ENCODE results near the gene SNAI3. TPM values are rescaled to one million over a fixed set of nuclear protein-coding genes. Genes with fewer than 3 reads are reported as not detected.

The SNAI3 gene
- total and polyA plus RNA-seq, 9 of the 15 experiments (the other 6 are each of a cell fraction or from before 2014, with no cell fraction given): 0.04 to 4.1 (median 0.80) TPM; not detected in 1

DNA sequence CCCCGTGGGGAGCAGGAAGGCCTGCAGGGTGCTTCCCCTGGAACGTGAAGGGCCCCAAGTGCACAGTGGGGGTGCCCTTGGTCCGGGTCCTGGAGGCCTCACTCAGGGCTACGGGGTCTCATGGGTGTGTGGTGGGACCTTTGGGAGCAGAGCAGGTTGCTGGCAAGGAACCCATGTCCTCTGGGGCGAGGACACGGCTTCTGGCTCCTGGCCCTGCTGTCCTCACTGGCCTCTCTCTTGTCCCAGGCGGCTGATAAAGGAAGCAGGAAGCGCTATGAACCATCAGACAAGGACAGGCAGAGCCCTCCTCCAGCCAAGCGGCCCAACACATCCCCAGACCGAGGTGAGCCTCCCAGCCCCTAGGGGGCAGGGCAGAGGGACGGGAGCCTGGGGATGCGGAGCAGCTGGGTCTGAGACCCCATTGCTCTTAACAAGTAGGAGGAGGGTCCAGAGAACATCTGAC lies 57.8 kb downstream of the SNAI3 start (continued):
- TF ChIP-seq, protein P1, sequence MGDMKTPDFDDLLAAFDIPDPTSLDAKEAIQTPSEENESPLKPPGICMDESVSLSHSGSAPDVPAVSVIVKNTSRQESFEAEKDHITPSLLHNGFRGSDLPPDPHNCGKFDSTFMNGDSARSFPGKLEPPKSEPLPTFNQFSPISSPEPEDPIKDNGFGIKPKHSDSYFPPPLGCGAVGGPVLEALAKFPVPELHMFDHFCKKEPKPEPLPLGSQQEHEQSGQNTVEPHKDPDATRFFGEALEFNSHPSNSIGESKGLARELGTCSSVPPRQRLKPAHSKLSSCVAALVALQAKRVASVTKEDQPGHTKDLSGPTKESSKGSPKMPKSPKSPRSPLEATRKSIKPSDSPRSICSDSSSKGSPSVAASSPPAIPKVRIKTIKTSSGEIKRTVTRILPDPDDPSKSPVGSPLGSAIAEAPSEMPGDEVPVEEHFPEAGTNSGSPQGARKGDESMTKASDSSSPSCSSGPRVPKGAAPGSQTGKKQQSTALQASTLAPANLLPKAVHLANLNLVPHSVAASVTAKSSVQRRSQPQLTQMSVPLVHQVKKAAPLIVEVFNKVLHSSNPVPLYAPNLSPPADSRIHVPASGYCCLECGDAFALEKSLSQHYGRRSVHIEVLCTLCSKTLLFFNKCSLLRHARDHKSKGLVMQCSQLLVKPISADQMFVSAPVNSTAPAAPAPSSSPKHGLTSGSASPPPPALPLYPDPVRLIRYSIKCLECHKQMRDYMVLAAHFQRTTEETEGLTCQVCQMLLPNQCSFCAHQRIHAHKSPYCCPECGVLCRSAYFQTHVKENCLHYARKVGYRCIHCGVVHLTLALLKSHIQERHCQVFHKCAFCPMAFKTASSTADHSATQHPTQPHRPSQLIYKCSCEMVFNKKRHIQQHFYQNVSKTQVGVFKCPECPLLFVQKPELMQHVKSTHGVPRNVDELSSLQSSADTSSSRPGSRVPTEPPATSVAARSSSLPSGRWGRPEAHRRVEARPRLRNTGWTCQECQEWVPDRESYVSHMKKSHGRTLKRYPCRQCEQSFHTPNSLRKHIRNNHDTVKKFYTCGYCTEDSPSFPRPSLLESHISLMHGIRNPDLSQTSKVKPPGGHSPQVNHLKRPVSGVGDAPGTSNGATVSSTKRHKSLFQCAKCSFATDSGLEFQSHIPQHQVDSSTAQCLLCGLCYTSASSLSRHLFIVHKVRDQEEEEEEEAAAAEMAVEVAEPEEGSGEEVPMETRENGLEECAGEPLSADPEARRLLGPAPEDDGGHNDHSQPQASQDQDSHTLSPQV (IDR thresholded peaks at IDR 0.05): peak; percentile 70; the same call in 1 of the 2 replicates
- TF ChIP-seq TAF1 (IDR thresholded peaks at IDR 0.05; ENCODE audit: control insufficient read depth, extremely low read depth, insufficient read depth, low read length, severe bottlenecking) (peak; percentile 12), TBL1XR1 (IDR thresholded peaks at IDR 0.05; ENCODE audit: low read length in 2 of 2) (peak in 1 of 2 experiments; percentile 49; a peak in 1 of 4 replicates), RAD51 (IDR thresholded peaks at IDR 0.05; ENCODE audit: borderline replicate concordance, low read depth) (no peak), ZNF282 (CRISPR knock-in tag; IDR thresholded peaks at IDR 0.05) (no peak), CHD2 (IDR thresholded peaks at IDR 0.05; ENCODE audit: low read depth, low read length) (no peak), PYGO2 (tag; IDR thresholded peaks at IDR 0.05) (no peak), BRCA1 (IDR thresholded peaks at IDR 0.05) (no peak), BRCA1 (CRISPR knock-in tag; IDR thresholded peaks at IDR 0.05) (0 out of 2 replicates have a peak, but pooled peaks have one; percentile 73), NFXL1 (CRISPR knock-in tag; IDR thresholded peaks at IDR 0.05) (no peak), SMARCB1 (IDR thresholded peaks at IDR 0.05; ENCODE audit: insufficient read length, low read depth) (no peak), FOXK2 (conservative IDR thresholded peaks at IDR 0.05 in 1 of 2, IDR thresholded peaks at IDR 0.05 in 1 of 2; ENCODE audit: low read depth in 2 of 2) (no peak; a peak in 1 of 4 replicates), MYBL2 (IDR thresholded peaks at IDR 0.05; ENCODE audit: low read depth) (no peak), MYBL2 (CRISPR knock-in tag; IDR thresholded peaks at IDR 0.05; ENCODE audit: borderline replicate concordance) (no peak), MYC (IDR thresholded peaks at IDR 0.05; ENCODE audit: low read depth, low read length) (peak; percentile 59), MYC (CRISPR knock-in tag; IDR thresholded peaks at IDR 0.05; ENCODE audit: borderline replicate concordance, low read depth) (no peak)
- TF ChIP-seq, protein P2, sequence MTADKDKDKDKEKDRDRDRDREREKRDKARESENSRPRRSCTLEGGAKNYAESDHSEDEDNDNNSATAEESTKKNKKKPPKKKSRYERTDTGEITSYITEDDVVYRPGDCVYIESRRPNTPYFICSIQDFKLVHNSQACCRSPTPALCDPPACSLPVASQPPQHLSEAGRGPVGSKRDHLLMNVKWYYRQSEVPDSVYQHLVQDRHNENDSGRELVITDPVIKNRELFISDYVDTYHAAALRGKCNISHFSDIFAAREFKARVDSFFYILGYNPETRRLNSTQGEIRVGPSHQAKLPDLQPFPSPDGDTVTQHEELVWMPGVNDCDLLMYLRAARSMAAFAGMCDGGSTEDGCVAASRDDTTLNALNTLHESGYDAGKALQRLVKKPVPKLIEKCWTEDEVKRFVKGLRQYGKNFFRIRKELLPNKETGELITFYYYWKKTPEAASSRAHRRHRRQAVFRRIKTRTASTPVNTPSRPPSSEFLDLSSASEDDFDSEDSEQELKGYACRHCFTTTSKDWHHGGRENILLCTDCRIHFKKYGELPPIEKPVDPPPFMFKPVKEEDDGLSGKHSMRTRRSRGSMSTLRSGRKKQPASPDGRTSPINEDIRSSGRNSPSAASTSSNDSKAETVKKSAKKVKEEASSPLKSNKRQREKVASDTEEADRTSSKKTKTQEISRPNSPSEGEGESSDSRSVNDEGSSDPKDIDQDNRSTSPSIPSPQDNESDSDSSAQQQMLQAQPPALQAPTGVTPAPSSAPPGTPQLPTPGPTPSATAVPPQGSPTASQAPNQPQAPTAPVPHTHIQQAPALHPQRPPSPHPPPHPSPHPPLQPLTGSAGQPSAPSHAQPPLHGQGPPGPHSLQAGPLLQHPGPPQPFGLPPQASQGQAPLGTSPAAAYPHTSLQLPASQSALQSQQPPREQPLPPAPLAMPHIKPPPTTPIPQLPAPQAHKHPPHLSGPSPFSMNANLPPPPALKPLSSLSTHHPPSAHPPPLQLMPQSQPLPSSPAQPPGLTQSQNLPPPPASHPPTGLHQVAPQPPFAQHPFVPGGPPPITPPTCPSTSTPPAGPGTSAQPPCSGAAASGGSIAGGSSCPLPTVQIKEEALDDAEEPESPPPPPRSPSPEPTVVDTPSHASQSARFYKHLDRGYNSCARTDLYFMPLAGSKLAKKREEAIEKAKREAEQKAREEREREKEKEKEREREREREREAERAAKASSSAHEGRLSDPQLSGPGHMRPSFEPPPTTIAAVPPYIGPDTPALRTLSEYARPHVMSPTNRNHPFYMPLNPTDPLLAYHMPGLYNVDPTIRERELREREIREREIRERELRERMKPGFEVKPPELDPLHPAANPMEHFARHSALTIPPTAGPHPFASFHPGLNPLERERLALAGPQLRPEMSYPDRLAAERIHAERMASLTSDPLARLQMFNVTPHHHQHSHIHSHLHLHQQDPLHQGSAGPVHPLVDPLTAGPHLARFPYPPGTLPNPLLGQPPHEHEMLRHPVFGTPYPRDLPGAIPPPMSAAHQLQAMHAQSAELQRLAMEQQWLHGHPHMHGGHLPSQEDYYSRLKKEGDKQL (CRISPR knock-in tag; IDR thresholded peaks at IDR 0.05; ENCODE audit: borderline replicate concordance): no peak
- TF ChIP-seq, protein P3, sequence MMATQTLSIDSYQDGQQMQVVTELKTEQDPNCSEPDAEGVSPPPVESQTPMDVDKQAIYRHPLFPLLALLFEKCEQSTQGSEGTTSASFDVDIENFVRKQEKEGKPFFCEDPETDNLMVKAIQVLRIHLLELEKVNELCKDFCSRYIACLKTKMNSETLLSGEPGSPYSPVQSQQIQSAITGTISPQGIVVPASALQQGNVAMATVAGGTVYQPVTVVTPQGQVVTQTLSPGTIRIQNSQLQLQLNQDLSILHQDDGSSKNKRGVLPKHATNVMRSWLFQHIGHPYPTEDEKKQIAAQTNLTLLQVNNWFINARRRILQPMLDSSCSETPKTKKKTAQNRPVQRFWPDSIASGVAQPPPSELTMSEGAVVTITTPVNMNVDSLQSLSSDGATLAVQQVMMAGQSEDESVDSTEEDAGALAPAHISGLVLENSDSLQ (IDR thresholded peaks at IDR 0.05): peak; percentile 23; the same call in 1 of the 2 replicates

Data from K562 (cell line).